ENCODE results near the gene PARL. TPM values are rescaled to one million over a fixed set of nuclear protein-coding genes. Genes with fewer than 3 reads are reported as not detected.

Gene PARL
- total RNA-seq, 2 donors from 2014 or later, result 34.1 to 58.3 TPM

GRCh38 chr3:183782576-183783276 is 102.0 kb downstream of the PARL start:
- no peaks in the 10 kb centered on the region for H3K9me3 ChIP-seq
- no peak overlapping the region for H3K27ac ChIP-seq
- TF ChIP-seq CTCF (IDR thresholded peaks at IDR 0.05), result no peak
- DNase-seq (ENCODE audit: low spot score), result no peak
- H3K4me3 ChIP-seq, result no peak overlapping the region
- peaks cover 0 to 17% of the 10 kb centered on the region in 2 donors for H3K4me1 ChIP-seq
- peaks cover 60% of the 10 kb centered on the region for H3K36me3 ChIP-seq
- H3K27me3 ChIP-seq, result no peaks in the 10 kb centered on the region

DNA sequence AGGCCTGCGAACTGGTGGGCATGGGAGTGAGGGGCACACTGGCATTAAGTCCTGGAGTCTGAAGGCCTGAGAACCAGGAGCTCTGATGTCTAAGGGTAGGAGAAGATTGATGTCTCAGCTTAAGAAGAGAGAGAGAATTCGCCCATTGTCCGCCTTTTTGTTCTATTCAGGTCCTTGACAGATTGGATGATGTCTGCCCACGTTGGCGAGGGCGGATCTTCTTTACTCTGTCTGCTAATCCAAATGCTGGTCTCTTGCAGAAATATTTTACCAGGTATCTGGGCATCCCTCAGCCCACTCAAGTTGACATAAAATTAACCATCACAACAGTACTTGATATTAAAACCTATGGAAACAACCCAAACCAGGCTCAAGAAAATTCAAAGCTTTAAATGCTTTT is 103.4 kb downstream of the PARL start:
- H3K4me3 ChIP-seq, result no peak overlapping the region
- DNase-seq (ENCODE audit: low spot score), result no peak
- no peak overlapping the region for H3K27ac ChIP-seq
- H3K9me3 ChIP-seq, result no peaks in the 10 kb centered on the region
- H3K27me3 ChIP-seq, result no peaks in the 10 kb centered on the region
- no peak for TF ChIP-seq CTCF (IDR thresholded peaks at IDR 0.05)
- peaks cover 0 to 17% of the 10 kb centered on the region in 2 donors for H3K4me1 ChIP-seq
- H3K36me3 ChIP-seq, result peaks cover 59% of the 10 kb centered on the region

- H3K27ac ChIP-seq, result no peak overlapping the region
- peaks cover 62% of the 10 kb centered on the region for H3K36me3 ChIP-seq
- peaks cover 0 to 25% of the 10 kb centered on the region in 2 donors for H3K4me1 ChIP-seq
- TF ChIP-seq CTCF (IDR thresholded peaks at IDR 0.05), result no peak
- no peak for DNase-seq (ENCODE audit: low spot score)
- H3K27me3 ChIP-seq, result no peaks in the 10 kb centered on the region
- no peaks in the 10 kb centered on the region for H3K9me3 ChIP-seq
- H3K4me3 ChIP-seq, result no peak overlapping the region
Measured at GRCh38 chr3:183779896-183780465, 104.7 kb downstream of the PARL start.

MicroRNAs encoded within 50 kb of the gene (microRNA counts, 767-probe panel; counts per million panel counts)
- 0 to 31.0 counts per million in 2 donors for microRNA hsa-miR-4448

Small RNAs within 50 kb of the gene (microRNA-seq; reads per million reads assigned to microRNA genes)
- 0 reads per million in 2 donors for gene MIR4448 (ENCODE audit: borderline number of aligned reads in 2 of 2, borderline replicate concordance in 1 of 2)

Other genes with a start within 250 kb of the PARL start
- 100 to 1,000 TPM; 135 to 210 TPM for gene KLHL24, start 249.3 kb downstream of the PARL start, total RNA-seq
- gene YEATS2, start 187.1 kb downstream of the PARL start, total RNA-seq, result 10 to 100 TPM in 1 of 2 donors, 1 to 10 TPM in 1; 9.2 to 12.6 TPM
- 1 to 10 TPM in 1 of 2 donors, under 1 TPM in 1; 0.79 to 9.6 TPM for gene MAP6D1, start 59.3 kb downstream of the PARL start, total RNA-seq
- gene ABCC5, start 133.0 kb upstream of the PARL start, total RNA-seq, result 10 to 100 TPM; 17.5 to 23.1 TPM
- gene HTR3D, start 146.9 kb upstream of the PARL start, total RNA-seq, result not detected
- gene HTR3C, start 168.2 kb upstream of the PARL start, total RNA-seq, result not detected
- gene HTR3E, start 212.2 kb upstream of the PARL start, total RNA-seq, result not detected